Dendritic cell treated with granulocyte-macrophage colony-stimulating factor and Interleukin-4, amounts not matched to agents 40 ng/mL and 50 ng/mL, for 4 days (primary cell): ENCODE results near the gene MEDAG.

ENCODE experiments used
- H3K27ac Mint-ChIP-seq: one replicate; pipeline ENCODE4 v1.8.0; 2022; ENCODE audit warnings: mild to moderate bottlenecking, mixed read lengths
- H3K27me3 Mint-ChIP-seq: one replicate; pipeline ENCODE4 v1.8.0; 2022; ENCODE audit warnings: mild to moderate bottlenecking, mixed read lengths
- H3K36me3 Mint-ChIP-seq: one replicate; pipeline ENCODE4 v1.8.0; 2022; ENCODE audit warnings: low read depth, mixed read lengths
- H3K4me1 Mint-ChIP-seq: one replicate; pipeline ENCODE4 v1.8.0; 2022; ENCODE audit warnings: low read depth, mixed read lengths
- H3K4me3 Mint-ChIP-seq: one replicate; pipeline ENCODE4 v1.8.0; 2022; ENCODE audit warnings: mild to moderate bottlenecking, moderate library complexity, mixed read lengths
- H3K9me3 Mint-ChIP-seq: one replicate; pipeline ENCODE4 v1.8.0; 2022; ENCODE audit warnings: mixed read lengths
- intact Hi-C: fragments of 100-400 bp; cut with micrococcal nuclease; formaldehyde crosslinking; loops from one replicate; pipeline ENCODE4 v1.15.0; 2022

MEDAG gene

GRCh38 chr13:30905932-30906383, at the start of gene MEDAG:
Gene MEDAG, plus strand, starts transcription at chr13:30906271. Its CDS starts 245 bp downstream, at chr13:30906516.
- H3K4me3 Mint-ChIP-seq, result no peak within 1 kb of the TSS
- H3K9me3 Mint-ChIP-seq, result no peaks in the 10 kb centered on the region
- H3K36me3 Mint-ChIP-seq, result no peaks in the 10 kb centered on the region
- intact Hi-C loops, result no loop called here
- H3K27ac Mint-ChIP-seq, result no peak within 1 kb of the TSS
- peaks cover 20% of the 10 kb centered on the region for H3K4me1 Mint-ChIP-seq
- H3K27me3 Mint-ChIP-seq, result peaks cover 65% of the 10 kb centered on the region

GRCh38 chr13:30857018-30857417, 49.1 kb upstream of the MEDAG start:
- no peaks in the 10 kb centered on the region for H3K9me3 Mint-ChIP-seq
- intact Hi-C loops, result no loop called here
- H3K27ac Mint-ChIP-seq, result no peak overlapping the region
- no peaks in the 10 kb centered on the region for H3K36me3 Mint-ChIP-seq
- no peak overlapping the region for H3K4me3 Mint-ChIP-seq
- peaks cover 10% of the 10 kb centered on the region for H3K27me3 Mint-ChIP-seq
- no peaks in the 10 kb centered on the region for H3K4me1 Mint-ChIP-seq

GRCh38 chr13:30857636-30858035, 48.4 kb upstream of the MEDAG start:
- intact Hi-C loops, result no loop called here
- no peaks in the 10 kb centered on the region for H3K4me1 Mint-ChIP-seq
- H3K27me3 Mint-ChIP-seq, result peaks cover 12% of the 10 kb centered on the region
- H3K4me3 Mint-ChIP-seq, result no peak overlapping the region
- H3K36me3 Mint-ChIP-seq, result no peaks in the 10 kb centered on the region
- H3K9me3 Mint-ChIP-seq, result no peaks in the 10 kb centered on the region
- H3K27ac Mint-ChIP-seq, result no peak overlapping the region

DNA sequence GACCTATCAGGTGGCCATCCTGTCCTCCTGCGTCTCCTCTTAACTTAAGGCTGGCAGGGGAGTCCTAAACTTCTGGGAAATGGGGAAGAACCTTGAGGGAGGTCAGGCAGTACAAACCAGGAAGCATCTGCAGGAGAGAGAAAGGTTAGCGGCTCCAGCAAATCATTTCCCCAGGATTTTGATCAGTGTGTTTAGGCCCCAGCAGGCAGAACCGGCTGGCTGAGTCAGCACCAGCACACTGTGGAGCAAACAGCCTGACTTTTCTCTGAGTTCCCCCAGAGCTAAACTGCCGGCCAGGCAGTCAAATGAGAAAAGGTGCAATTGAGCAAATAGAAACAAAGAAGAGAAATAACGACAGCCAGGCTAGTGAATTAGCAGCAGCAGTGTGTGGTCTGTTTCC, 46.7 kb upstream of the MEDAG start:
- H3K4me3 Mint-ChIP-seq, result no peak overlapping the region
- no peaks in the 10 kb centered on the region for H3K36me3 Mint-ChIP-seq
- H3K27me3 Mint-ChIP-seq, result peaks cover 16% of the 10 kb centered on the region
- intact Hi-C loops, result no loop called here
- no peaks in the 10 kb centered on the region for H3K9me3 Mint-ChIP-seq
- H3K4me1 Mint-ChIP-seq, result no peaks in the 10 kb centered on the region
- no peak overlapping the region for H3K27ac Mint-ChIP-seq

DNA sequence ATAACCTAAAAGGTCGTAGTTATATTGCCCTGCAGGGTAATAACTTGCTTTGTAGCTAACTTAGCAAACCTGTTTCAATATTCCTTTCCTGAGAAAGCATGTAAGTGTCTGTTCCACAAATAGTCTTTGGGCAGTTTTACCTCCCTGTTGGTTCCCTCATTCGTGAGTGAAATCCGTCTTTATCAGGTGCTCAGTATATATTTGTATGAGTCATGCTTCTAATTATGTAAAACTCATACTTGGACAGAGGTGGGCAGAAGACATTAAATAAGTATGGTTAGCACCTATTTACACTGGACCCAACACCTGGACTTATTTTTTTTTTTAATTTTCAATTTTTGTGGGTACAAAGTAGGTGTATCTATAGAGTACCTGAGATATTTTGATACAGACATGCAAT, 44.9 kb upstream of the MEDAG start:
- Mint-ChIP-seq H3K27ac (no peak overlapping the region), H3K4me3 (no peak overlapping the region), H3K9me3 (no peaks in the 10 kb centered on the region), H3K27me3 (peaks cover 14% of the 10 kb centered on the region), H3K36me3 (no peaks in the 10 kb centered on the region), H3K4me1 (peaks cover 8% of the 10 kb centered on the region)
- intact Hi-C loops, result no loop called here

DNA sequence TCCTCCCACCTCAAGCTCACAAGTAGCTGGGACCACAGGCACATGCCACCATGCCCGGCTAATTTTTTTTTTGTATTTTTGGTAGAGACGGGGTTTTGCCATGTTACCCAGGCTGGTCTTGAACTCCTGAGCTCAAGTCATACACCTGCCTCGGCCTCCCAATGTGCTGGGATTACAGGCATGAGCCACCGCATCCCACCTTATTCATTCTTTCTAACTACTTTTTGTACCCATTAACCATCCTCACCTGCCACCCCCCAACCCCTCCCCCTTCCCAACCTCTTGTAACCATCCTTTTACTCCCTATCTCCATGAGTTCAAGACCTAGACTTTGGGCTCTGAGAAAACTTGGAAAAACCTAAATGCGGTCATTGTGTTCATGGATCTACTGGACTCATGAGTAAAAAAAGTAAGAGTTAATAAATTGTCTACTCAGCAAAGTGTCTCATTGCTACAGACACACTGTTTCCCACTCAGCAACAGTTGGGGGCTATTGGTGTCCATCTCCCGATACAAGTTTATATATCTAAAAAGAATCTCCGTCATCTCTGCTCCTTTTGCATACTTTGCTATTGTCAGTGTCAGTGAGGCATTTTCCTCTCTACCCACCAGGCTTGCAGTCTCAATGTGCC, 44.1 kb upstream of the MEDAG start:
- H3K9me3 Mint-ChIP-seq, result no peaks in the 10 kb centered on the region
- no peak overlapping the region for H3K27ac Mint-ChIP-seq
- peaks cover 8% of the 10 kb centered on the region for H3K4me1 Mint-ChIP-seq
- peaks cover 11% of the 10 kb centered on the region for H3K27me3 Mint-ChIP-seq
- intact Hi-C loops, result no loop called here
- H3K36me3 Mint-ChIP-seq, result no peaks in the 10 kb centered on the region
- no peak overlapping the region for H3K4me3 Mint-ChIP-seq

GRCh38 chr13:30862707-30863106, 43.4 kb upstream of the MEDAG start:
- H3K4me3 Mint-ChIP-seq, result no peak overlapping the region
- no peak overlapping the region for H3K27ac Mint-ChIP-seq
- H3K4me1 Mint-ChIP-seq, result peaks cover 8% of the 10 kb centered on the region
- no peaks in the 10 kb centered on the region for H3K36me3 Mint-ChIP-seq
- no peaks in the 10 kb centered on the region for H3K9me3 Mint-ChIP-seq
- intact Hi-C loops, result no loop called here
- peaks cover 11% of the 10 kb centered on the region for H3K27me3 Mint-ChIP-seq

DNA sequence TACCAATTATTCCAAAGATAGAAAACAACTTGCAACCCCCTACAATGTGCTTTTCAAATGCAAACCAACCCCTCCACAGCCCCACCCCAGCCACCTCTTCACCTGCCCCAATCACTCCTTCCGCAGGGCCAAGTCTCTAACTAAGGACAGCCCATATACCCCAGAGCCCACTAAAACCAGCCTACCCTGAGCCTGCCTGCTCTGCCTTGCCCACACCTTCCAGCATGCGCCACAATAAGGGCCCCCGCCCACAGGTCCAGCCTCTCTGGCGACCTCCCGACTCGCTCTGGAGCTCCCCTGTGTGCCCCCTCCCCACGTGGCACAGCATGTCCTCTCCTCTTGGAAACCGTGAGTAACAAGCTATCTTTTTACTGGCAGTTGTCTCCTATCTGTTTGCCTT, 42.8 kb upstream of the MEDAG start:
- Mint-ChIP-seq H3K4me1 (peaks cover 8% of the 10 kb centered on the region), H3K9me3 (no peaks in the 10 kb centered on the region), H3K36me3 (no peaks in the 10 kb centered on the region)

GRCh38 chr13:30863796-30864195, 42.3 kb upstream of the MEDAG start:
- Mint-ChIP-seq H3K9me3 (no peaks in the 10 kb centered on the region), H3K27me3 (peaks cover 9% of the 10 kb centered on the region), H3K4me3 (no peak overlapping the region), H3K36me3 (no peaks in the 10 kb centered on the region), H3K27ac (no peak overlapping the region), H3K4me1 (peaks cover 8% of the 10 kb centered on the region)
- intact Hi-C loops, result no loop called here

More for the DNA sequence above, 42.8 kb upstream of the MEDAG start:
- Mint-ChIP-seq H3K27me3 (peaks cover 11% of the 10 kb centered on the region), H3K27ac (no peak overlapping the region), H3K4me3 (no peak overlapping the region)
- intact Hi-C loops, result no loop called here

GRCh38 chr13:30864433-30865122, 41.5 kb upstream of the MEDAG start:
- Mint-ChIP-seq H3K4me3 (no peak overlapping the region), H3K27ac (no peak overlapping the region), H3K36me3 (no peaks in the 10 kb centered on the region), H3K9me3 (no peaks in the 10 kb centered on the region), H3K27me3 (peaks cover 15% of the 10 kb centered on the region), H3K4me1 (peaks cover 13% of the 10 kb centered on the region)
- intact Hi-C loops, result loop anchor here (5.0 kb wide), 1 partner anchor 178 kb away; no protein-coding TSS in a partner anchor

DNA sequence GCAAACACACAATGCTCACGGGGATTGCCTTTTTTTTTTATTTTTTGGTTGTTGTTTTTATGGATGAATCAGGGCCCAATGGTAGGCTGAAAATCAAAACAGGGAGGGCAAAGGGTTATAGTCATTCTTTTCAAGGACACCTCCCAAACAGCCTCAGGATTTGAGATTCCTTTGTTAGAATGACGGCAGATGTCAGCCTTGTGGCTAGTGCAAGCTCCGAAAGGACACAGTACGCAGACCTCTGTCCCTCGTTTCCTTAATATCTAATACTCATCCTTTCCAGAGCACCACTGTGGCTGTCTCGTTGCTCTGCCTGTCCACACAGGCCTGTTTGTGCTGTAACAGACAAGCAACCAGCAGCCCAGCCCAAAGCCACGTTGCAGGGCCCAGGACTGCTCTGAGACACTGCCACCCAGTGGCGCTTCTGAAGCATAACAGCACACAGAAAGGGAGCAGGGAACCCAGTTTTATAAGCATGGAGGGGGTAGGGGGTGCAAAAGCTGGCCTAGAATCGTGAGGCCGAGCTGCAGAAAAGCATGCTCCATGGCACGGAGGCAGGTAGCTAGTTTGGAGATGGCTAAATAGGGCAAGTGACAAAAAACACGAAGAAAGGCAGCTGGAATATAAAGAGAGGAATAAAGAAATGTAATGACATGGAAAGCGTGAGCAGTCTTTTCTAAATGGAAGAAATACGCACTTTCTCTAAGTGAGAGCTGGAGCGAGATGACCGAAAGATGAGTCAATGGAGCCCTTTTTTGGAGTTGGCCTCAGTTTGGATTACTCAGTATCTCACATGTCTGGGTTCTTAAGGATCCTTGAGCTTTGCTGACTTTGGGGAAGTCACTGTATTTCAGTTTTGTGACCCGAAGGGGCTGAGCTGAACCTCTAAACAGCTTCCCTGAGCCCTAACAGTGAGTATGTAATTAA, 40.7 kb upstream of the MEDAG start:
- Mint-ChIP-seq H3K36me3 (no peaks in the 10 kb centered on the region), H3K27me3 (peaks cover 15% of the 10 kb centered on the region), H3K4me3 (peak overlapping the region; percentile 51), H3K9me3 (no peaks in the 10 kb centered on the region), H3K27ac (peak overlapping the region; percentile 8), H3K4me1 (peaks cover 20% of the 10 kb centered on the region)
- intact Hi-C loops, result loop anchor here (5.0 kb wide), 1 partner anchor 177 kb away; no protein-coding TSS in a partner anchor

- Mint-ChIP-seq H3K4me1 (peaks cover 33% of the 10 kb centered on the region), H3K27ac (no peak overlapping the region), H3K9me3 (no peaks in the 10 kb centered on the region), H3K4me3 (no peak overlapping the region), H3K36me3 (no peaks in the 10 kb centered on the region), H3K27me3 (peaks cover 15% of the 10 kb centered on the region)
- intact Hi-C loops, result loop anchor here (5.0 kb wide), 1 partner anchor 176 kb away; no protein-coding TSS in a partner anchor
Measured at GRCh38 chr13:30866677-30867076, 39.4 kb upstream of the MEDAG start.

- intact Hi-C loops, result loop anchor here (5.0 kb wide), 1 partner anchor 175 kb away; no protein-coding TSS in a partner anchor
- H3K4me3 Mint-ChIP-seq, result no peak overlapping the region
Measured at GRCh38 chr13:30867089-30867669, 38.9 kb upstream of the MEDAG start.

More at GRCh38 chr13:30867089-30867669, 38.9 kb upstream of the MEDAG start:
- Mint-ChIP-seq H3K27me3 (peaks cover 15% of the 10 kb centered on the region), H3K27ac (no peak overlapping the region), H3K36me3 (no peaks in the 10 kb centered on the region), H3K4me1 (peaks cover 38% of the 10 kb centered on the region), H3K9me3 (no peaks in the 10 kb centered on the region)
